Measurements from ENCODE around the gene EPB41L1.

The EPB41L1 gene

DNA sequence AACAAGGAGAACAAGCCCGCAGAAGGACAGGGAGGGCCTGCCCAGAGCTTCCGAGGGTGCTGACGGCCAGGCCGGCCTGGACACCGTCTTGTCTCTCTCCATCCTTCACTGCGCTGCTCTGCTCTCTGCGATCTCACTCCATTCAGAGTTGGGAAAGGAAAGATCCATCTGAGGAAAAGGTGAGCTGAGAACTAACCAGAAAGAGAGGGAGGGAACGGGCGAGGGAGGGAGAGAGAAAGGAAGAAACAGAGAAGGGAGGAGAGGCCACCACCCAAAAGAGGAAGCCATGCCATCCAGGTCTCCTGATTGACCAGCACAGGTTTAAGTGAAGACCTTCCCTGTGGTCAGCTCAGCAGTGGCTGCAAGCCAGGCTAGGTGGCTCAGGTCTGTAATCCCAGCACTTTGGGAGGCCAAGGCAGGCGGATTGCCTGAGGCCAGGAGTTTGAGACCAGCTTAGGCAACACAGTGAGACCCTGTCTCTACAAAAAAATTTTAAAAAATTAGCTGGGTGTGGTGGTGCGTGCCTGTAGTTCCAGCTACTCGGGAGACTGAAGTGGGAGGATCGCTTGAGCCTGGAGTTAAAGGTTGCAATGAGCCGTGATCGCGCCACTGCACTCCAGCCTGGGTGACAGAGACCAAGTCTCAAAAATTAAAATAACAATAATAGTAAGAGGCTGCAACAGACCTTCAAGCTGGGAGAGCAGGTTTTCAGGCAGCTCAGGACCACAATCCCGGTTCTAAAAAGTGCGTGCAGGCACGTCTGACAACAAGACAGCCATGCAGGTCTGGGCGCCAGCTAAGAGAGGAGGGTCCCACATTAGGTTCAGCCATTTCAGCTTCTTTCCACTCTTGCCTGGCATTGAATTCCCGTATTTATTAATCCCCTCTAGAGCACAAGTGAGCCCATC, 117.4 kb downstream of the EPB41L1 start:
- no peak for DNase-seq (ENCODE audit: low read depth)
- TF ChIP-seq, protein P1, sequence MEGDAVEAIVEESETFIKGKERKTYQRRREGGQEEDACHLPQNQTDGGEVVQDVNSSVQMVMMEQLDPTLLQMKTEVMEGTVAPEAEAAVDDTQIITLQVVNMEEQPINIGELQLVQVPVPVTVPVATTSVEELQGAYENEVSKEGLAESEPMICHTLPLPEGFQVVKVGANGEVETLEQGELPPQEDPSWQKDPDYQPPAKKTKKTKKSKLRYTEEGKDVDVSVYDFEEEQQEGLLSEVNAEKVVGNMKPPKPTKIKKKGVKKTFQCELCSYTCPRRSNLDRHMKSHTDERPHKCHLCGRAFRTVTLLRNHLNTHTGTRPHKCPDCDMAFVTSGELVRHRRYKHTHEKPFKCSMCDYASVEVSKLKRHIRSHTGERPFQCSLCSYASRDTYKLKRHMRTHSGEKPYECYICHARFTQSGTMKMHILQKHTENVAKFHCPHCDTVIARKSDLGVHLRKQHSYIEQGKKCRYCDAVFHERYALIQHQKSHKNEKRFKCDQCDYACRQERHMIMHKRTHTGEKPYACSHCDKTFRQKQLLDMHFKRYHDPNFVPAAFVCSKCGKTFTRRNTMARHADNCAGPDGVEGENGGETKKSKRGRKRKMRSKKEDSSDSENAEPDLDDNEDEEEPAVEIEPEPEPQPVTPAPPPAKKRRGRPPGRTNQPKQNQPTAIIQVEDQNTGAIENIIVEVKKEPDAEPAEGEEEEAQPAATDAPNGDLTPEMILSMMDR (IDR thresholded peaks at IDR 0.05; ENCODE audit: control insufficient read depth, extremely low read depth, insufficient read depth), result no peak
- no peak overlapping the region for H3K4me3 ChIP-seq (ENCODE audit: low read depth, low read length)

DNA sequence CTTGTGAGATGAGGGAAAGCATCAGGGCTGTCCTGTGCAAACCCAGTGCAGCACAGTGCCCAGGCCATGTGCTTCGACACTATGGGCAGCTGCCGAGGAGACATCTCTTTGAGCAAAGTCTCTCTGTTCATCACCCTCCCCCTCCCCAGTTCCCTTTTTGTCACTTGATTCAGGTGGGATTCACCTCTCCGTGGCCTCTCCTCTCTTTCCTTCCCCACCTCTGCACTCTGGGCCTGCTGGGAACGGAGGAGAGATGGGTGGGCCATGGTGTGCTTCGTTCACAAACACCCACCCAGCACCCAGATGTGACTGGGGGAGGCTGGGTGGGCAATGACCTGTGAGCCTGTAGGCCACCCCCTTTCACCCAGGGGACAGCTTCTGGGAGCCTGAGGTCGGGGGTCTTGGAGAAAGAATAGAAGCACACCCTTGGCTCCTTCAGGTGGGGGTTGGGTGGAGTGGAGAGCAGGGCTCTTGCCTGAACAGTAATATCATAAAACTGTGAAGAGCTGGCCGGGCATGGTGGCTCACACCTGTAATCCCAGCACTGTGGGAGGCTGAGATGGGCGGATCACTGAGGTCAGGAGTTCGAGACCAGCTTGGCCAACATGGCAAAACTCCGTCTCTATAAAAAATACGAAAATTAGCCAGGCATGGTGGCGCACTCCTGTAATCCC, 118.1 kb downstream of the EPB41L1 start:
- DNase-seq (ENCODE audit: low read depth), result no peak
- H3K4me3 ChIP-seq (ENCODE audit: low read depth, low read length), result no peak overlapping the region
- TF ChIP-seq, protein P1 (IDR thresholded peaks at IDR 0.05; ENCODE audit: control insufficient read depth, extremely low read depth, insufficient read depth), result no peak

DNA sequence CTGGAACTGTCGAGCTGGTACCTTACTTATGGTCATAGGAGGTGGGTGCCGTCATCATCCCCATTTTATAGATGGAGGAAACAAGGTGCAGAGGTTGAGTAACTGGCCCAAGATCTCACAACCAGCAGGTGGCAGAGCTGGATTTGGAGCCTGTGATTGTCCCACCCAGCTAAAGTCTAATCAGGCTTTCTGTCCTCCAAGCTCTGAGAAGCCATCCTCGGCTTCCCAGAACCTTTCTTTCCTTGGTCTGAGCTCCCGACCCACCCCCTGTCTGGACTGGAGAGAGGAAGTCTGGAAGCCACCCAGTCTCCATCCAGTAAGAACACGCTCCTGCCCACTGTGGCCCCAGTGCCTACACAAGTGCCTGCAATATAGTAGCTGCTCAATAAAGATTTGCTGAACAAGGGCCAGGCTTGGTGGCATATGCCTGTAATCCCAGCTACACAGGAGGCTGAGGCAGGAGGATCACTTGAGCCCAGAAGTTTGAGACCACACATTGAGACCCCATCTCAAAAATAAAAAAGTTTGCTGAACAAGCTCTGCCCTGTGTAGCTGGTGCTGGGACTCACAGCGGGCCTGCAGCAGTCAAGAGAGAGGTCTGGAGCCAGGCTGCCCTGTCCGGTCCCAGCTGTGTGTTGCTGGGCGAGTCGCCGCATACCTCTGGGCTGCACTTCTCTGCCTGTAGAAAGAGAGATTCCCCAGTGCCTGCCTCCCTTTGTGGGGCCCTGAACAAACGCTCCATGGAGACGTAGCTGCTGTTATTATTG, 119.1 kb downstream of the EPB41L1 start:
- no peak overlapping the region for H3K4me3 ChIP-seq (ENCODE audit: low read depth, low read length)
- peak; percentile 25 for DNase-seq (ENCODE audit: low read depth)
- TF ChIP-seq, protein P1 (IDR thresholded peaks at IDR 0.05; ENCODE audit: control insufficient read depth, extremely low read depth, insufficient read depth), result peak; percentile 52

DNA sequence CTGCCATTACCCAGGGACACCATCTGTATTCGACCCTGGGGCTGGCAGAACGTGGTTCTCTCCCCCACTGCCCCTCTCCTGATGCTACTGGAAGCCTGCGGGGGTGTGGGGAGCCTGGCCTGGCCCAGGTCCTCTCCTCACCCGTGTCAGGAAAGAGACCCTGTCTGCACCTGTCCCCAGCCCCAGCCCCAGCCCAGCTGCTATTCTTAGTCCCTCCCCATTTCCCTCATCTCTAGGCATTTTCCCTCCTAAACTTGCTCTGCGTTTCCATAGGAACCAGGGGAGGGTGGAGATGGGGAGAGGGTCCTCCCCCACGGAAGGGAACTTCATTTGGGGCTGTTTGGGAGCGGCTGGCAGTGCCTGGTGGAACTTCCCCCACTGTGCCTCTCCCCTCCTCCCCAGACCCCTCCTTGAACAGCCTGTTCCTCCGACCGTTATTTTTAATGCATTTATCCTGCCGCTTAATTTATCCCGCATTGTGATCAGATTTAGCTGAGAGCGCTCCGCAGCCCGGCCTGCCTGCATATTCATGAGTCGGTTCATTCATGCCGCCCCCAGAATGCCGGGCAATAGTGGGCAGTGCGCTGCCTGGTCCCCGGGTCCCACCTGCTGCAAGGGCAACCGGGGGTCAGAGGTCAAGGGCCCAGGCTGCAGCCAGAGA, 119.8 kb downstream of the EPB41L1 start:
- no peak for DNase-seq (ENCODE audit: low read depth)
- TF ChIP-seq, protein P1 (IDR thresholded peaks at IDR 0.05; ENCODE audit: control insufficient read depth, extremely low read depth, insufficient read depth), result no peak
- no peak overlapping the region for H3K4me3 ChIP-seq (ENCODE audit: low read depth, low read length)

DNA sequence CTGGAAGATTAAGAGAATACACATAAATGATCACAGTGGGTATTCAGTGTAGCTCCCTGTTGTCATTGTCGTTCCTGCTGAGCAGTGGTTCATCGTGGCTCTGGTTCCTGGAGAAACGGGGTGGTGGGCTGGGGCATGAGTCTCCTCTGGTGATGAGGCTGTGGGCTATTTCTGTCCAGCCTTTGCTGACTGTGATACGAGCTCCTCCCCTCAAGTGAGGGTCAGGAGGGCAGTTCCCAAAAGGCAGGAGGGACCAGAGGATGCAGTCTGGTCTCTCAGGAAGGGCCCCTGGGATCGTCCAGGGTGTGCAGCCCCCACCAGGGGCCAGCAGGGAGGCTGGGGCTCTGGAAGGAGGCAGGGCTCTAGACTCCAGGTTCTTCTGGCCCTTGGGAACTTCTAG, 120.5 kb downstream of the EPB41L1 start:
- TF ChIP-seq, protein P1 (IDR thresholded peaks at IDR 0.05; ENCODE audit: control insufficient read depth, extremely low read depth, insufficient read depth), result no peak
- H3K4me3 ChIP-seq (ENCODE audit: low read depth, low read length), result no peak overlapping the region
- DNase-seq (ENCODE audit: low read depth), result no peak

DNA sequence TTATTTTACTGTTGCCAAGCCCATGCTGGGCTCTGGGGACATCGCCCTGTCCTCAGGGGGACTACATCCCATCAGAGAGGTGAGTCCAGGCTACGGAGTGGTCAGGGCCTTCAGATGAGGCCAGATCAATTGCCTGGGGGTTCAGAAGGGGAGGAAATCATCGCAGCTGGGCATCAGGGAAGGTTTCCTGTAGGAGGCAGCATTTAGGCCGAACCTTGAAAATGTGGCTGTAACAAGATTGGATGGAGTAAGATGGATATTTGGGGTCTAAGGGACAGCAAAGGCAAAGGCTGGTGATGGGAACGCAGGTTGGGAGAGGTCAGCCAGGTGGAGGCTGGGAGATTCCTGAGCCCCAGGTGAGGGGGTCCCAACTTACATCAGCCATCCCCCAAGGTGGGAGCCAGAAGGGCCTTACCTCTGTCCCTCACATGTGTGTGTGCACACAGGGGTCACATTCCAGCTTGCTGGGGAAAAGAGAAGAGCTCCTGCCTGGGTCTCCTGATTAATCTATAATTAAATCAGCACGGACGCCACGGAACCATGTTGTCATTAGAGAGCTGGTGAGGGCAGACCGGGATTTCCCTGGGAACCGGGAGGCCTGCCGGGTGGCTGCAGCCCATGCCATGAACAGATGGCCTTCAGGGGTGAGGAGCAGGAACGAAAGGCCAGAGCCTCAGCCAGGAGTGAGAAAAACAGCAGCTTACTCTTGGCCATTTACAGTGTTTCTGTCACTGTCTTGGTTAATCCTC, 121.1 kb downstream of the EPB41L1 start:
- TF ChIP-seq, protein P1 (IDR thresholded peaks at IDR 0.05; ENCODE audit: control insufficient read depth, extremely low read depth, insufficient read depth), result no peak
- no peak for DNase-seq (ENCODE audit: low read depth)
- no peak overlapping the region for H3K4me3 ChIP-seq (ENCODE audit: low read depth, low read length)

Measured in LNCaP clone FGC (cell line).